DOHH2 (cell line): ENCODE results near the gene RTN4IP1.

Experiments used
- EZH2phosphoT487 ChIP-seq: fragments of 200-600 bp; sonication (generic); IDR thresholded peaks from 2 replicates; pipeline ENCODE4 v1.6.1; 2017; ENCODE audit warnings: borderline replicate concordance, mild to moderate bottlenecking, antibody characterized with exemption, low read length, moderate library complexity, mixed read lengths
- TF ChIP-seq, protein P1 (sequence below): fragments of 200-600 bp; sonication (generic); IDR thresholded peaks from one replicate; pipeline ENCODE4 v1.5.1; 2014; ENCODE audit warnings: antibody characterized with exemption, mild to moderate bottlenecking, low read depth, low read length; ENCODE audit not compliant: poor library complexity, severe bottlenecking

DNA sequence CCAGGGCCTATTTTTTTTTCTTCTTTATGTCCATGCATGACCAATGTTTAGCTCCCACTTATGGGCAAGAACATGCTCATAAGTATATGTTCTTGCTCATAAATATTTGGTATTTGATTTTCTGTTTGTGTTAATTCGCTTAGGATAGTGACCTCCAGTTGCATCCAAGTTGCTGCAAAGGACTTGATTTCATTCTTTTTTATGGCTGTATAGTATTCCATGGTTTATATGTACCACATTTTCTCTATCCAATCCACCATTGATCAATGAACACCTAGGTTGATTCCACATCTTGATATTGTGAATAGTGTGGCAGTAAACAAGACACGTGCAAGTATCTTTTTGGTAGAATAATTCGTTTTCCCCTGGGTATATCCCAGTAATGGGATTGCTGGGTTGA lies 78.1 kb downstream of the RTN4IP1 start:
- TF ChIP-seq EZH2phosphoT487, result no peak
- TF ChIP-seq, protein P1, sequence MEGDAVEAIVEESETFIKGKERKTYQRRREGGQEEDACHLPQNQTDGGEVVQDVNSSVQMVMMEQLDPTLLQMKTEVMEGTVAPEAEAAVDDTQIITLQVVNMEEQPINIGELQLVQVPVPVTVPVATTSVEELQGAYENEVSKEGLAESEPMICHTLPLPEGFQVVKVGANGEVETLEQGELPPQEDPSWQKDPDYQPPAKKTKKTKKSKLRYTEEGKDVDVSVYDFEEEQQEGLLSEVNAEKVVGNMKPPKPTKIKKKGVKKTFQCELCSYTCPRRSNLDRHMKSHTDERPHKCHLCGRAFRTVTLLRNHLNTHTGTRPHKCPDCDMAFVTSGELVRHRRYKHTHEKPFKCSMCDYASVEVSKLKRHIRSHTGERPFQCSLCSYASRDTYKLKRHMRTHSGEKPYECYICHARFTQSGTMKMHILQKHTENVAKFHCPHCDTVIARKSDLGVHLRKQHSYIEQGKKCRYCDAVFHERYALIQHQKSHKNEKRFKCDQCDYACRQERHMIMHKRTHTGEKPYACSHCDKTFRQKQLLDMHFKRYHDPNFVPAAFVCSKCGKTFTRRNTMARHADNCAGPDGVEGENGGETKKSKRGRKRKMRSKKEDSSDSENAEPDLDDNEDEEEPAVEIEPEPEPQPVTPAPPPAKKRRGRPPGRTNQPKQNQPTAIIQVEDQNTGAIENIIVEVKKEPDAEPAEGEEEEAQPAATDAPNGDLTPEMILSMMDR, result no peak
